ENCODE data around the gene CHPF2. TPM values are rescaled to one million over a fixed set of nuclear protein-coding genes. Genes with fewer than 3 reads are reported as not detected.

CHPF2 gene
- total and polyA plus RNA-seq, 2 of the 13 experiments (the other 11 are each of a cell fraction or from before 2014, with no cell fraction given): 15.4 to 21.5 TPM

DNA sequence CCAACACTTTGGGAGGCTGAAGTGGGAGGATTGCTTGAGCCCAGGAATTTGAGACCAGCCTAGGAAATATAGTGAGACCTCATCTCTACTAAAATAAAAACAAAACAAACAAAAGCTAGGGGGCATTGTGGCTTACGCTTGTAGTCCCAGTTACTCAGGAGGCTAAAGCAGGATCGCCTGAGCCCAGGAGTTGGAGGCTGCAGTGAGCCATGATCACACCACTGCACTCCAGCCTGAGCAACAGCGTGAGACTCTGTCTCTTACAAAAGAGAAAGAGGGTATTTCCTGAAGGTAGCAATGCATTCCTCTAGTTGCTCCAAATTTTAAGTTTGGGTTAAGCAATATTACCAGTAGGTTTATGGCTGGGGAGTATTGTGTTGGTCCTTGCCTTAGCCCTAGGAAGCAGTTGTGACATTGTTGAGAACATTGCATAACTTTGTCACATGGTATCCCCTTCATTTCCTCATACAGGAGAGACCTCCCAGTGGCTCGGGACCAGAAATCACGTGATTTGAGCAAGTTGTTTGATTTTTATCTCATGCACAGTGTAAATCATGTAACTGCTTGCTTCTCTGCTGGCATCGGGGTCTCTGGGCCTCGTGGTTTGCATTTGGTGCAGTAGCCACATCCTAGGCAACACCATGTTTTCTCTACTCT lies 39.5 kb downstream of the CHPF2 start:
- DNase-seq (ENCODE audit: low spot score) (peak; percentile 53), FAIRE-seq (no peak), ATAC-seq (no peak)
- no peaks in the 10 kb centered on the region for H3K9me3 ChIP-seq (ENCODE audit: low read length)
- peaks cover 2 to 52% of the 10 kb centered on the region in 2 experiments; a peak in 3 of 5 replicates for H3K27me3 ChIP-seq (ENCODE audit: control insufficient read depth in 1 of 2, insufficient read depth in 2 of 2, low read length in 2 of 2)
- intact Hi-C loops (cut with micrococcal nuclease; ENCODE audit: unreplicated experiment) (no loop called here), in situ Hi-C loops (cut with HindIII; ENCODE audit: extremely low pct_ligation_motif_present, low pct_unique_long_range_greater_than_20kb) (no loop called here)
- H3K27ac ChIP-seq (ENCODE audit: extremely low read length, insufficient read depth, low read length): no peak overlapping the region
- H4K20me1 ChIP-seq (ENCODE audit: insufficient read depth, low read length): no peaks in the 10 kb centered on the region
- WGBS (ENCODE audit: low lambda C conversion rate): 14% methylated on average over 6 of the region's 7 CpGs
- H2AFZ ChIP-seq (ENCODE audit: low read length): no peak overlapping the region
- no peaks in the 10 kb centered on the region for H3K36me3 ChIP-seq (replicated peaks in 1 of 2; ENCODE audit: control insufficient read depth in 1 of 2, insufficient read depth in 2 of 2, low read length in 2 of 2)
- H3K9ac ChIP-seq (ENCODE audit: insufficient read depth, low read depth, low read length): no peak overlapping the region
- peak overlapping the region; percentile 2; the same call in 1 of the 2 replicates for H3K4me2 ChIP-seq (ENCODE audit: low read depth, low read length)
- no peaks in the 10 kb centered on the region for H3K79me2 ChIP-seq (ENCODE audit: insufficient read depth, low read length)
- ChIA-PET POLR2A (no interaction called here), CTCF (ENCODE audit: low intra/inter-chr PET ratio, low total read pairs) (no interaction called here)
- no TSS peak for BruUV-seq (replicated peaks)
- no peak overlapping the region for H3K4me3 ChIP-seq (replicated peaks in 1 of 3; ENCODE audit: insufficient read depth in 1 of 3, low read depth in 2 of 3, low read length in 3 of 3)
- TF ChIP-seq CEBPG (CRISPR knock-in tag; IDR thresholded peaks at IDR 0.05) (peak; percentile 67), ZNF331 (CRISPR knock-in tag; IDR thresholded peaks at IDR 0.05) (no peak), SOX6 (IDR thresholded peaks at IDR 0.05) (no peak), SOX6 (CRISPR knock-in tag; IDR thresholded peaks at IDR 0.05) (peak; percentile 17; the same call in 1 of the 2 replicates), ZNF567 (CRISPR knock-in tag; IDR thresholded peaks at IDR 0.05; ENCODE audit: borderline replicate concordance) (no peak), RAD51 (IDR thresholded peaks at IDR 0.05; ENCODE audit: borderline replicate concordance) (peak; percentile 55; the same call in 1 of the 2 replicates), USF2 (IDR thresholded peaks at IDR 0.05; ENCODE audit: low read depth, low read length) (peak; percentile 82), USF2 (CRISPR knock-in tag; IDR thresholded peaks at IDR 0.05; ENCODE audit: borderline replicate concordance) (peak; percentile 63; the same call in 1 of the 2 replicates), BHLHE40 (IDR thresholded peaks at IDR 0.05; ENCODE audit: low read length) (peak; percentile 44; the same call in 1 of the 2 replicates), CEBPB (IDR thresholded peaks at IDR 0.05; ENCODE audit: borderline replicate concordance, low read depth, low read length) (peak; percentile 91)
- TF ChIP-seq, protein P1, sequence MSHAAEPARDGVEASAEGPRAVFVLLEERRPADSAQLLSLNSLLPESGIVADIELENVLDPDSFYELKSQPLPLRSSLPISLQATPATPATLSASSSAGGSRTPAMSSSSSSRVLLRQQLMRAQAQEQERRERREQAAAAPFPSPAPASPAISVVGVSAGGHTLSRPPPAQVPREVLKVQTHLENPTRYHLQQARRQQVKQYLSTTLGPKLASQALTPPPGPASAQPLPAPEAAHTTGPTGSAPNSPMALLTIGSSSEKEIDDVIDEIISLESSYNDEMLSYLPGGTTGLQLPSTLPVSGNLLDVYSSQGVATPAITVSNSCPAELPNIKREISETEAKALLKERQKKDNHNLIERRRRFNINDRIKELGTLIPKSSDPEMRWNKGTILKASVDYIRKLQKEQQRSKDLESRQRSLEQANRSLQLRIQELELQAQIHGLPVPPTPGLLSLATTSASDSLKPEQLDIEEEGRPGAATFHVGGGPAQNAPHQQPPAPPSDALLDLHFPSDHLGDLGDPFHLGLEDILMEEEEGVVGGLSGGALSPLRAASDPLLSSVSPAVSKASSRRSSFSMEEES (CRISPR knock-in tag; IDR thresholded peaks at IDR 0.05): peak; percentile 82
- TF ChIP-seq, protein P2, sequence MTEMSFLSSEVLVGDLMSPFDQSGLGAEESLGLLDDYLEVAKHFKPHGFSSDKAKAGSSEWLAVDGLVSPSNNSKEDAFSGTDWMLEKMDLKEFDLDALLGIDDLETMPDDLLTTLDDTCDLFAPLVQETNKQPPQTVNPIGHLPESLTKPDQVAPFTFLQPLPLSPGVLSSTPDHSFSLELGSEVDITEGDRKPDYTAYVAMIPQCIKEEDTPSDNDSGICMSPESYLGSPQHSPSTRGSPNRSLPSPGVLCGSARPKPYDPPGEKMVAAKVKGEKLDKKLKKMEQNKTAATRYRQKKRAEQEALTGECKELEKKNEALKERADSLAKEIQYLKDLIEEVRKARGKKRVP (CRISPR knock-in tag; IDR thresholded peaks at IDR 0.05): peak in 1 of 2 experiments; percentile 44; a peak in 1 of 4 replicates
- peaks cover 9% of the 10 kb centered on the region; the same call in 1 of the 2 replicates for H3K4me1 ChIP-seq (ENCODE audit: insufficient read depth, low read length)

All from HepG2 (cell line).